Liver (tissue), 9 donors: ENCODE data around the gene SLC35B3. TPM values are rescaled to one million over a fixed set of nuclear protein-coding genes. Genes with fewer than 3 reads are reported as not detected.

Source experiments
- DNase-seq: peaks from one replicate; pipeline ENCODE4 v3.0.0-alpha.2; 2017; ENCODE audit warnings: low spot score
- H3K27ac ChIP-seq, 2 donors: one replicate each; pipeline ENCODE4 v1.7.0; 2013; ENCODE audit warnings: inconsistent platforms in 2 of 2, low read length in 2 of 2, control low read depth in 1 of 2, low read depth in 1 of 2, mild to moderate bottlenecking in 1 of 2
- H3K27me3 ChIP-seq, 4 donors: one replicate each; pipeline versions ENCODE4 v1.6.1 to v1.7.0; 2013; ENCODE audit warnings: low read length in 3 of 4, inconsistent platforms in 1 of 4, mild to moderate bottlenecking in 1 of 4, moderate library complexity in 1 of 4; ENCODE audit not compliant: control insufficient read depth in 4 of 4, insufficient read depth in 4 of 4
- H3K36me3 ChIP-seq, 4 donors: one replicate each; pipeline versions ENCODE4 v1.6.1 to v1.7.0; 2013; ENCODE audit warnings: low read length in 3 of 4, mild to moderate bottlenecking in 3 of 4, low read depth in 1 of 4, moderate library complexity in 1 of 4; ENCODE audit not compliant: control insufficient read depth in 4 of 4, insufficient read depth in 3 of 4
- H3K4me1 ChIP-seq, 4 donors: one replicate each; pipeline versions ENCODE4 v1.6.1 to v1.7.0; 2013; ENCODE audit warnings: low read length in 3 of 4, mild to moderate bottlenecking in 3 of 4, moderate library complexity in 1 of 4; ENCODE audit not compliant: control insufficient read depth in 4 of 4, insufficient read depth in 4 of 4
- H3K4me3 ChIP-seq, 3 donors: one replicate each; pipeline versions ENCODE4 v1.6.1 to v1.7.0; 2013; ENCODE audit warnings: low read length in 3 of 3, control low read depth in 1 of 3, low read depth in 1 of 3, mild to moderate bottlenecking in 1 of 3
- H3K9ac ChIP-seq, 2 donors: one replicate each; pipeline ENCODE4 v1.7.0; 2013; ENCODE audit warnings: low read length in 2 of 2, mild to moderate bottlenecking in 2 of 2, moderate library complexity in 2 of 2, control low read depth in 1 of 2, low read depth in 1 of 2
- H3K9me3 ChIP-seq, 4 donors: one replicate each; pipeline versions ENCODE4 v1.6.1 to v1.7.0; 2013; ENCODE audit warnings: low read length in 3 of 4; ENCODE audit not compliant: control insufficient read depth in 4 of 4
- EGR1 ChIP-seq, 2 donors: IDR thresholded peaks; 2 replicates each; pipeline ENCODE4 v1.6.1; 2016 to 2018; ENCODE audit warnings: antibody characterized with exemption in 2 of 2, low read depth in 2 of 2
- FOXA1 ChIP-seq: IDR thresholded peaks from 2 replicates; pipeline ENCODE4 v1.6.1; 2016; ENCODE audit warnings: antibody characterized with exemption
- FOXA2 ChIP-seq: IDR thresholded peaks from 2 replicates; pipeline ENCODE4 v1.6.1; 2016; ENCODE audit warnings: antibody characterized with exemption
- GABPA ChIP-seq, 2 donors: IDR thresholded peaks in 1 of 2; conservative IDR thresholded peaks in 1 of 2; 2 replicates each; pipeline ENCODE4 v1.6.1; 2016; ENCODE audit warnings: antibody characterized with exemption in 2 of 2, mild to moderate bottlenecking in 1 of 2, moderate library complexity in 1 of 2
- HNF4A ChIP-seq, 2 donors: conservative IDR thresholded peaks; 2 replicates each; pipeline ENCODE4 v1.6.1; 2016; ENCODE audit warnings: antibody characterized with exemption in 2 of 2, mild to moderate bottlenecking in 2 of 2
- HNF4G ChIP-seq: IDR thresholded peaks from 2 replicates; pipeline ENCODE4 v1.6.1; 2016; ENCODE audit warnings: antibody characterized with exemption
- NR2F2 ChIP-seq: IDR thresholded peaks from 2 replicates; pipeline ENCODE4 v1.6.1; 2016; ENCODE audit warnings: antibody characterized with exemption
- RAD21 ChIP-seq, 2 donors: IDR thresholded peaks; 2 replicates each; pipeline ENCODE4 v1.6.1; 2016; ENCODE audit warnings: antibody characterized with exemption in 2 of 2, mild to moderate bottlenecking in 2 of 2
- SP1 ChIP-seq: IDR thresholded peaks from 2 replicates; pipeline ENCODE4 v1.6.1; 2018; ENCODE audit warnings: antibody characterized with exemption, mild to moderate bottlenecking
- TAF1 ChIP-seq: conservative IDR thresholded peaks from 2 replicates; pipeline ENCODE4 v1.6.1; 2016; ENCODE audit warnings: antibody characterized with exemption, mild to moderate bottlenecking
- YY1 ChIP-seq: IDR thresholded peaks from 2 replicates; pipeline ENCODE4 v1.6.1; 2016; ENCODE audit warnings: antibody characterized with exemption, mild to moderate bottlenecking
- WGBS: extraction: QIAGEN DNeasy Blood & Tissue Kit; methylation state at CpG from one replicate; pipeline ENCODE4 v1.1.7; 2013; 5-methylcytosine and 5-hydroxymethylcytosine counted together
- polyA plus RNA-seq, 2 donors: library from polyadenylated mRNA; stranded (reverse) in 1 of 2; unstranded in 1 of 2; fragments of 200-250 nt in 1 of 2; fragments of >200 nt in 1 of 2; fragmentation: Nextera tagmentation in 1 of 2; extraction: Ambion mirVana in 1 of 2; gene quantifications; one replicate each; pipeline versions ENCODE4 v1.2.1 to v1.2.3, GENCODE V29; 2013 to 2015
- total RNA-seq, 2 donors: library from RNA; depleted of rRNA; stranded (reverse); fragments of >200 nt; gene quantifications; one replicate each; pipeline ENCODE4 v1.2.3, GENCODE V29; 2014
- TF ChIP-seq, protein P1 (sequence below): IDR thresholded peaks from 2 replicates; pipeline ENCODE4 v1.6.1; 2016; ENCODE audit warnings: antibody characterized with exemption, mild to moderate bottlenecking
- TF ChIP-seq, protein P2 (sequence below): IDR thresholded peaks from 2 replicates; pipeline ENCODE4 v1.6.1; 2016; ENCODE audit warnings: antibody characterized with exemption
- TF ChIP-seq, protein P3 (sequence below): IDR thresholded peaks from 2 replicates; pipeline ENCODE4 v1.6.1; 2016; ENCODE audit warnings: antibody characterized with exemption
- TF ChIP-seq, protein P4 (sequence below): fragments of 150-350 bp; IDR thresholded peaks from 2 replicates; pipeline ENCODE4 v1.5.1; 2017; ENCODE audit warnings: improper control_type of control experiment, low read depth, low read length; ENCODE audit not compliant: missing input control
- donor health status: healthy.
- donor health status: healthy.
- donor health status: healthy.
- donor health status: healthy.
- donor health status: healthy.

SLC35B3 gene
- 10 to 100 TPM; 11.8 to 12.1 TPM for total RNA-seq
- 10 to 100 TPM; 12.2 to 12.7 TPM for polyA plus RNA-seq

DNA sequence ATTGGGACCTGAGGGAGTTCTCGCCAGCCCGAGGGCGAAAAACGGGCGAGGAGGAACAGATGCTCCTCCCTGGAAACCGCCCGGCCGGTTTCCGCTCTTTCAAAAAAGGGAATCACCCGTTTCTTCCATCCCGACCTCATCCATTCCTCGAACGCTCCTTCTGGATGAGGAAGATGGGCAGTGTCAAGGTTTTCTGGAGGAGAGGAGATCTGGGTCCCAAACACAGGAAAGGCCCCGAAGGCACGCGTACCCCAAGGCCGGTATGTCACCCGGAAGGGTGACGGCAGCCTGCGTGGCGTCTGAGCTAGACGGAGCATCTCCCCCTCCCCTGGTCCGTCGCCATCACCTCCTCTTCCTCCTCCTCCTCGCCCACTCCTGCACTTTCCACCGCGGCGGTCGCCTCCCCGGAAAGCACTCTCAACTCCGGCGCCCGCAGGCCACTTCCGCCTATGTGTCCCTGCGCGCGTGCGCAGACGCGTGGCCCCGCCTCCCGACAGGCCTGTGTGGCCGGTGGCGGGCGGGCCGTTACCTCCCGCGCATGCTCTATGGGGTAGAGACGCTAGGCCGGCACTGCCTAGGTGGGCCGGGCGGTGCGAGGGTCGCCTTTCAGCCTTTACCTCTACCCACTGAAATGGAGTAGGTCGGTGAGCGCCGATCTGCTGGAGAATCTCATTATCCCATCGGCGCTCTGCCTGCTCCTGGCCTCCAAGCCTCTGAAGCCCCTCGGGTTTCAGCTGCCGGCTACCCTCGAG is at the start of gene SLC35B3:
Gene SLC35B3 (minus strand): TSS at position 453 of the 752 bp plus-strand sequence.
- peak; percentile 97 for DNase-seq
- H3K9ac ChIP-seq = peak within 1 kb of the TSS; percentile 78 to 87
- peak within 1 kb of the TSS; percentile 90 to 100 (median 93) for H3K4me3 ChIP-seq
- TF ChIP-seq EGR1 (IDR thresholded peaks at IDR 0.05; ENCODE audit: low read depth in 2 of 2) = no peak
- no peak for TF ChIP-seq RAD21 (IDR thresholded peaks at IDR 0.05)
- peak; percentile 11 for TF ChIP-seq TAF1
- TF ChIP-seq, protein P1, sequence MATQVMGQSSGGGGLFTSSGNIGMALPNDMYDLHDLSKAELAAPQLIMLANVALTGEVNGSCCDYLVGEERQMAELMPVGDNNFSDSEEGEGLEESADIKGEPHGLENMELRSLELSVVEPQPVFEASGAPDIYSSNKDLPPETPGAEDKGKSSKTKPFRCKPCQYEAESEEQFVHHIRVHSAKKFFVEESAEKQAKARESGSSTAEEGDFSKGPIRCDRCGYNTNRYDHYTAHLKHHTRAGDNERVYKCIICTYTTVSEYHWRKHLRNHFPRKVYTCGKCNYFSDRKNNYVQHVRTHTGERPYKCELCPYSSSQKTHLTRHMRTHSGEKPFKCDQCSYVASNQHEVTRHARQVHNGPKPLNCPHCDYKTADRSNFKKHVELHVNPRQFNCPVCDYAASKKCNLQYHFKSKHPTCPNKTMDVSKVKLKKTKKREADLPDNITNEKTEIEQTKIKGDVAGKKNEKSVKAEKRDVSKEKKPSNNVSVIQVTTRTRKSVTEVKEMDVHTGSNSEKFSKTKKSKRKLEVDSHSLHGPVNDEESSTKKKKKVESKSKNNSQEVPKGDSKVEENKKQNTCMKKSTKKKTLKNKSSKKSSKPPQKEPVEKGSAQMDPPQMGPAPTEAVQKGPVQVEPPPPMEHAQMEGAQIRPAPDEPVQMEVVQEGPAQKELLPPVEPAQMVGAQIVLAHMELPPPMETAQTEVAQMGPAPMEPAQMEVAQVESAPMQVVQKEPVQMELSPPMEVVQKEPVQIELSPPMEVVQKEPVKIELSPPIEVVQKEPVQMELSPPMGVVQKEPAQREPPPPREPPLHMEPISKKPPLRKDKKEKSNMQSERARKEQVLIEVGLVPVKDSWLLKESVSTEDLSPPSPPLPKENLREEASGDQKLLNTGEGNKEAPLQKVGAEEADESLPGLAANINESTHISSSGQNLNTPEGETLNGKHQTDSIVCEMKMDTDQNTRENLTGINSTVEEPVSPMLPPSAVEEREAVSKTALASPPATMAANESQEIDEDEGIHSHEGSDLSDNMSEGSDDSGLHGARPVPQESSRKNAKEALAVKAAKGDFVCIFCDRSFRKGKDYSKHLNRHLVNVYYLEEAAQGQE = no peak
- no peak for TF ChIP-seq YY1
- TF ChIP-seq GABPA (IDR thresholded peaks at IDR 0.05 in 1 of 2, conservative IDR thresholded peaks at IDR 0.05 in 1 of 2) = peak in 1 of 2 donors; percentile 82
- no peak for TF ChIP-seq NR2F2
- H3K27ac ChIP-seq = peak within 1 kb of the TSS; percentile 60 to 82
- peaks cover 0 to 2% (median 0%) of the 10 kb centered on the region in 4 donors for H3K36me3 ChIP-seq
- WGBS = under 1% methylated on average over 62 of the region's 62 CpGs
- no peaks in the 10 kb centered on the region for H3K9me3 ChIP-seq
- H3K4me1 ChIP-seq = peaks cover 0 to 22% (median 10%) of the 10 kb centered on the region in 4 donors
- no peaks in the 10 kb centered on the region for H3K27me3 ChIP-seq

DNA sequence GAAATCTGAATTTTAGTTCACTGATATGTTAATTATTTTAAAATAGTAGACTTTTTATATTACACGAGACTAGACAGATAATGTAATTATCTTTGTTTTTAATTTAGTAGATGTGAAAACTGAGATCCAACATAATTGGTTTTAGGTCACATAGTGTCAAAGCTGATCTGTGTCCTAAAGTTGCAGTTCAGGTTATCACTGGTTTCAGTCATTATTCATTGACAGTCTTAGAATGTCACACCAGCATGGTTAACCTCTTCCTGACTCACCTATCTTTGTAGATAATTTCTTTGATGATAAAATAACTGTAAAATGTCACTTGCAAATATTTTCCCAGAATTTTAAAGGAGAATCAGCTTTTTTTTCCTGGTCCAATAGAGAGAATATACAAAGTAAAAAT is 48.3 kb upstream of the SLC35B3 start:
- no peaks in the 10 kb centered on the region for H3K9me3 ChIP-seq
- no peak for DNase-seq
- no peak overlapping the region for H3K9ac ChIP-seq
- WGBS = 87% methylated on average over 1 of the region's 1 CpG
- no peak overlapping the region for H3K27ac ChIP-seq
- H3K27me3 ChIP-seq = no peaks in the 10 kb centered on the region
- no peaks in the 10 kb centered on the region for H3K36me3 ChIP-seq
- H3K4me1 ChIP-seq = no peaks in the 10 kb centered on the region
- TF ChIP-seq SP1 (no peak), RAD21 (IDR thresholded peaks at IDR 0.05) (no peak), NR2F2 (no peak), YY1 (no peak), HNF4G (no peak), TAF1 (no peak), GABPA (IDR thresholded peaks at IDR 0.05 in 1 of 2, conservative IDR thresholded peaks at IDR 0.05 in 1 of 2) (no peak), HNF4A (conservative IDR thresholded peaks at IDR 0.05) (no peak), FOXA2 (no peak), FOXA1 (no peak)
- TF ChIP-seq, protein P1 = no peak
- TF ChIP-seq, protein P2, sequence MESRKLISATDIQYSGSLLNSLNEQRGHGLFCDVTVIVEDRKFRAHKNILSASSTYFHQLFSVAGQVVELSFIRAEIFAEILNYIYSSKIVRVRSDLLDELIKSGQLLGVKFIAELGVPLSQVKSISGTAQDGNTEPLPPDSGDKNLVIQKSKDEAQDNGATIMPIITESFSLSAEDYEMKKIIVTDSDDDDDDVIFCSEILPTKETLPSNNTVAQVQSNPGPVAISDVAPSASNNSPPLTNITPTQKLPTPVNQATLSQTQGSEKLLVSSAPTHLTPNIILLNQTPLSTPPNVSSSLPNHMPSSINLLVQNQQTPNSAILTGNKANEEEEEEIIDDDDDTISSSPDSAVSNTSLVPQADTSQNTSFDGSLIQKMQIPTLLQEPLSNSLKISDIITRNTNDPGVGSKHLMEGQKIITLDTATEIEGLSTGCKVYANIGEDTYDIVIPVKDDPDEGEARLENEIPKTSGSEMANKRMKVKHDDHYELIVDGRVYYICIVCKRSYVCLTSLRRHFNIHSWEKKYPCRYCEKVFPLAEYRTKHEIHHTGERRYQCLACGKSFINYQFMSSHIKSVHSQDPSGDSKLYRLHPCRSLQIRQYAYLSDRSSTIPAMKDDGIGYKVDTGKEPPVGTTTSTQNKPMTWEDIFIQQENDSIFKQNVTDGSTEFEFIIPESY = no peak
- TF ChIP-seq, protein P3, sequence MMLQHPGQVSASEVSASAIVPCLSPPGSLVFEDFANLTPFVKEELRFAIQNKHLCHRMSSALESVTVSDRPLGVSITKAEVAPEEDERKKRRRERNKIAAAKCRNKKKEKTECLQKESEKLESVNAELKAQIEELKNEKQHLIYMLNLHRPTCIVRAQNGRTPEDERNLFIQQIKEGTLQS = no peak
- TF ChIP-seq, protein P4, sequence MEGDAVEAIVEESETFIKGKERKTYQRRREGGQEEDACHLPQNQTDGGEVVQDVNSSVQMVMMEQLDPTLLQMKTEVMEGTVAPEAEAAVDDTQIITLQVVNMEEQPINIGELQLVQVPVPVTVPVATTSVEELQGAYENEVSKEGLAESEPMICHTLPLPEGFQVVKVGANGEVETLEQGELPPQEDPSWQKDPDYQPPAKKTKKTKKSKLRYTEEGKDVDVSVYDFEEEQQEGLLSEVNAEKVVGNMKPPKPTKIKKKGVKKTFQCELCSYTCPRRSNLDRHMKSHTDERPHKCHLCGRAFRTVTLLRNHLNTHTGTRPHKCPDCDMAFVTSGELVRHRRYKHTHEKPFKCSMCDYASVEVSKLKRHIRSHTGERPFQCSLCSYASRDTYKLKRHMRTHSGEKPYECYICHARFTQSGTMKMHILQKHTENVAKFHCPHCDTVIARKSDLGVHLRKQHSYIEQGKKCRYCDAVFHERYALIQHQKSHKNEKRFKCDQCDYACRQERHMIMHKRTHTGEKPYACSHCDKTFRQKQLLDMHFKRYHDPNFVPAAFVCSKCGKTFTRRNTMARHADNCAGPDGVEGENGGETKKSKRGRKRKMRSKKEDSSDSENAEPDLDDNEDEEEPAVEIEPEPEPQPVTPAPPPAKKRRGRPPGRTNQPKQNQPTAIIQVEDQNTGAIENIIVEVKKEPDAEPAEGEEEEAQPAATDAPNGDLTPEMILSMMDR = no peak
- no peak overlapping the region for H3K4me3 ChIP-seq
